LHCN-M2 (cell line): Measurements from ENCODE around the gene DUSP1. TPM values are rescaled to one million over a fixed set of nuclear protein-coding genes. Genes with fewer than 3 reads are reported as not detected.

ENCODE experiments used
- DNase-seq: peaks from one replicate; pipeline ENCODE4 v3.0.0-alpha.2; 2012; ENCODE audit warnings: low read depth
- total RNA-seq: library from RNA; depleted of rRNA; stranded (reverse); fragments of >200 nt; gene quantifications from 2 replicates; pipeline ENCODE4 v1.2.3, GENCODE V29; 2014

Gene DUSP1
- total RNA-seq, 1 experiment from 2014 or later, result 87.6 TPM

DNA sequence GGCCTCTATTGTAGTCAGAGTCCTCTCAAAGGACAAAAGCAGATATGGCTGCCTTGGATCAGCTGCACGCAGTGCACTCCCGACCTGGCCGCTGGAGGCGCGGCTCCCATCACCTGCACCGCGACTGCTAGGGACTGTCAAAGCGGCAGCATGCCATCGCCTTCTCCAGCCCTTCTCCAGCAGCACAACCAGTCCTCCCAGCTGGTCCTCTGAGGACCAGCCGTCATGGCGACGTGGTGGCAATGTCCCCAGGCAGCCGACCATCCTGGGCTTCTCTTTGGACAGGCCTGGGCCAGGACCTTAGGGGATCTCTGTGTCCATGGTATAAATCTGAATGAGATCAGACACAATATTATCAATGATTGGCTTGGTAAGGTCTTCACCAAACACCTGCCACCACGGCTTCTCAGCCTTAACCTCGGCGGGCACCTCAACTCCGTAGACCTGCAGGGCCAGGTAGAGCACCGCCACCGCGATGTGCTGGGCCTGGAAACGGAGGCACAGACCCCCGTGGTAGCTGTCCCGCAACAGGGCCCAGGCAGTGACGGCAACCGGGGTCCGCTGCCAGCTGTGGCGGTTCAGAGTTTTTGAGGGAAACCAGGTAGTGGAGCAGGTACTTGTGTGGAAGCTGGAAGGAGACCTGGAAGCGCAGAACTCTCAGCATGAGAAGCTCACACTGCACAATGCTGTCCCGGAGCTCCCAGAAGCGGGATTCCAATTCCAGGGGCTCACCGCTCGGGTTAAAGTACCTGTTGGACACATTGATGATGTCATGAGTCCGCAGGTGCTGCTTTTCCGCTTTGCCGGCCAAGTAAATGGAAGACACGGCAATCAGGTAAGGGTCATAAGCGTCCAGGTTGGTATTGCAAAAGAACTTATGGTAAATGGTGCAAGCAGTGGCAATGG lies 8.5 kb downstream of the DUSP1 start:
- no peak for DNase-seq

GRCh38 chr5:172760959-172761358 lies 10.0 kb downstream of the DUSP1 start:
- DNase-seq, result no peak

DNA sequence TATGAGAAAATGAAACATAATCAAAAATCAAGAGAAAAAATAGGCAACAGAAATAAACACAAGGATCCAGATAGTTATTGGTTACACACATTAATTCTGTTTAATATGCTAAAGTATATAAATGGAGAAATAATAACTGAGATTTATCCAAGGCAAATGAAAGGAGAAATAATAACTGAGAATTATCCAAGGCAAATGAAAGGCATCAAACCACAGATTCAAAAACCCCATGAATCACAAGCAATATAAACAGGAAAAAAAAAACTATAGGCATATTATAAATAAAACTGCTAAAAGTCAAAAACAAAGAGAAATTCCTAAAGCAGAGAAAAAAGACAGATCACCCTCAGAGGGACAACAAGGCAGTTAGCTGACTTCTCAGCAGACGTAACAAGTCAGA lies 10.9 kb downstream of the DUSP1 start:
- no peak for DNase-seq

- no peak for DNase-seq
Measured at GRCh38 chr5:172758834-172759149, 12.2 kb downstream of the DUSP1 start.

GRCh38 chr5:172758077-172758833 lies 12.7 kb downstream of the DUSP1 start:
- DNase-seq, result peak; percentile 89

GRCh38 chr5:172757394-172758010 lies 13.5 kb downstream of the DUSP1 start:
- DNase-seq, result no peak

DNA sequence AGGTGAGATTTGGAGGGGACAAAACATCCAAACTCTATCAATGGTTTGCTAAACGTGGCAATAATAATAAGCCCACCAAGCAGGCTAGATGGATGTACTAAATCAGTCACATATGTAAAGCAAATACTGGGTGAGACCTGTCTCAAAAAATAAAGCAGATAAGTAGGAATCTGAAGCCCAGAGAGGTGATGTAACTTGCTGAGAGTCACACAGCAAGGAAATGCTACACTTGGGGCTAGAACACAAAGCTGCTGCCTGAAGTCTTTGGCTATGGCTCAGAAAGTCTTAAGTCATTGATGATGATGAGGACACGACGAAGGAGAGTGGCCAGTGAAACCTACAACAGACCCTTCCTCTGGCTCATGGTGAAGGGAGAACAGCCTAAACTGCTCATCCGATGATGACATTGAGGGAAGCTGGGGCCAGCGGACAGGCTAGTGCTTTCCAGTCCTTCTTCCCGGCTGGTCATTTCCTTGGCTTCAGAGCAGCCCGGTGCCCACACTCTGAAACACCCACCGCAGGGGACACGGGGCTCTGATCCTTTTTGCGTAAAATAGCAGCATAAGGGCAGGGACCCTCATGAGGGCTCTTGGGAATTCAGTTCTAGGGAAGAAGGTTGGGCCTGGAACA lies 14.1 kb downstream of the DUSP1 start:
- DNase-seq, result no peak

GRCh38 chr5:172754596-172755356 lies 16.2 kb downstream of the DUSP1 start:
- DNase-seq, result no peak

DNA sequence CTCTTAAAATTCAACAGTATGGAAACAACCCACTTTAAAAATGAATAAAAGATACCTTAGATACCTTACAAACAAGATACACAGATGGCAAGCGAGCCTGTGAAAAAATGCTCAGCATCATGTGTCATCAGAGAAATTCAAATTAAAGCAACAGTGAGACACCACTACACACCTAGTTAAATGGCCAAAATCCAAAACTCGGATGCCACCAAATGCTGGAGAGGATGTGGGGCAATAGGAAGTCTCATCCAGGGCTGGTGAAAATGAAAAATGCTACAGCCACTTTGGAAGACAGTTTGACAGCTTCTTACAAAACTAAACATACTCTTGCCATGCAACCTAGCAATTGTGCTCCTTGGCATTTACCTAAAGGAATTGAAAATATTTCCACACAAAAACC lies 17.9 kb downstream of the DUSP1 start:
- no peak for DNase-seq

DNA sequence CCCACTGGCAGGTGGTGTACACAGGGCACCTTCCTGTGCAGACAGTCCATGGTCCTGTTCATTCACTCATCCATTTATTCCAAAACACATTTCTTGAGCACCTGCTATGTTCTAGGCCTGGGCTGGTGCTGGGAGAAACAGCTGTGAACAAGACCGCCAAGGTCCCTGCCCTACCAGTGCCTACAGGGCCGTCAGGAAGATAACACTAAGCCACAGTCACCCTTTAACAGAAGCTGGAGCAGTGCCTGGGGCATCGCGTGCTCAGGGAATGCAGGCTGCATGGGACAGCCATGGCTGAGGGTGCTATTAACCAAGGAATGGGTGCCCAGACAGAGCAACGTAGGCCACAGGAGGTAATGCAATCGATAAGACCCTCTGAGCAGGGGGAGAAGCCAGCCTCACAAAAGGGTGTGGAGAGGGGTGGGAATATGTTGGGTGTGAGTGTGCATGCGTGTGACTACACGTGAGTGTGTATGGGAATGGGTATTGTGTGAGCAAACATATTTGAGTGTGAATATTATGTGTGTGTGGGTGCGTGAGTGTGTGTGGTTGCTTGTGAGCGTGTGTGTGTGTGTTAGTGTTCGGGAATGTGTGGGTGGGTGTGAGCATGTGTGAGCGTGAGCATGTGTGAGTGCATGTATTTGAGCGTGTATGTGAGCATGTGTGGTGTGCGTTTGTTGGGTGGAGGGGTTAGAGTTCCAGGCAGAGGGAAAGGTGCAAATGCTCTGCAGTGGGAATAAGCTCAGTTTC lies 19.1 kb downstream of the DUSP1 start:
- DNase-seq, result no peak

GRCh38 chr5:172749881-172750633 lies 20.9 kb downstream of the DUSP1 start:
- DNase-seq, result no peak

- DNase-seq, result no peak
Measured at GRCh38 chr5:172749076-172749475, 21.9 kb downstream of the DUSP1 start.

- no peak for DNase-seq
Measured at GRCh38 chr5:172748341-172748843, 22.6 kb downstream of the DUSP1 start.

- DNase-seq, result no peak
Measured at GRCh38 chr5:172747471-172747870, 23.5 kb downstream of the DUSP1 start.

GRCh38 chr5:172746725-172747124 lies 24.3 kb downstream of the DUSP1 start:
- DNase-seq, result no peak

DNA sequence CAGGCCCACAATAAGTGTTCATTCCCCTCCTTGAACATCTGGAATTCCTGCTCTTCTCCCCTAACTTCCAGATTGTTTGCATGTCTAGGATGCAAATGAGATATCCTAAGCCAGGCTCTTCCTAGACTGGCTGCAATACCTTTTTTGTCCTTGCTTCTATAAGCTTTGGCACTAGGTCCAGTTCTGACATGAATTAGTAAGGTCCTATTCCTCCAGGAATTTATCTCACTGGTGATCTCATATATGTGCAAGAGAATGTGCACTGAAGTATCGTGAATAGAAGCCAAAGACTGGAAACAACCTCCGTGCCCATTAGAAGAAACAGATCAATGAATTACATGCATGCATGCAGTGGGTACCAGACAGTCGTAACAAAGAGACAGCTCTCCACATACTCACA lies 25.2 kb downstream of the DUSP1 start:
- no peak for DNase-seq

DNA sequence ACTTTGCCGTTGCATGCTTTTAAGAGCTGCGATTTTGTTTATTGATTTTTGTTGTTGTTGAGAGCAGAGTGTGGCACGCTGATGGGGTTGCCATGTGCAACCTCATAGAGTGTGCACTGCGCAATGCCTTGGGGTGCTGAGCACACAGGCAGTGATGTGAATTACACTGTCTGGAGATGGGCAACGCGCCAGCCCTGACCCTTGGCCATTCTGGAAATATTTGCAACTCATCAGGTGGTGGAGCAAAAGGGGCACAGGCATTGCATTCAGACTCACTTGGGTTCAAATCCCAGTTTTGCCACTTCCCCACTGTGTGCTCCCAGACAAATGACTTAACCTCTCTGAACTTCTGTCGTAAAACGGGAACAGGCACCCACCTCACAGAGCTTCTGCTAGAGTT lies 25.6 kb downstream of the DUSP1 start:
- no peak for DNase-seq

DNA sequence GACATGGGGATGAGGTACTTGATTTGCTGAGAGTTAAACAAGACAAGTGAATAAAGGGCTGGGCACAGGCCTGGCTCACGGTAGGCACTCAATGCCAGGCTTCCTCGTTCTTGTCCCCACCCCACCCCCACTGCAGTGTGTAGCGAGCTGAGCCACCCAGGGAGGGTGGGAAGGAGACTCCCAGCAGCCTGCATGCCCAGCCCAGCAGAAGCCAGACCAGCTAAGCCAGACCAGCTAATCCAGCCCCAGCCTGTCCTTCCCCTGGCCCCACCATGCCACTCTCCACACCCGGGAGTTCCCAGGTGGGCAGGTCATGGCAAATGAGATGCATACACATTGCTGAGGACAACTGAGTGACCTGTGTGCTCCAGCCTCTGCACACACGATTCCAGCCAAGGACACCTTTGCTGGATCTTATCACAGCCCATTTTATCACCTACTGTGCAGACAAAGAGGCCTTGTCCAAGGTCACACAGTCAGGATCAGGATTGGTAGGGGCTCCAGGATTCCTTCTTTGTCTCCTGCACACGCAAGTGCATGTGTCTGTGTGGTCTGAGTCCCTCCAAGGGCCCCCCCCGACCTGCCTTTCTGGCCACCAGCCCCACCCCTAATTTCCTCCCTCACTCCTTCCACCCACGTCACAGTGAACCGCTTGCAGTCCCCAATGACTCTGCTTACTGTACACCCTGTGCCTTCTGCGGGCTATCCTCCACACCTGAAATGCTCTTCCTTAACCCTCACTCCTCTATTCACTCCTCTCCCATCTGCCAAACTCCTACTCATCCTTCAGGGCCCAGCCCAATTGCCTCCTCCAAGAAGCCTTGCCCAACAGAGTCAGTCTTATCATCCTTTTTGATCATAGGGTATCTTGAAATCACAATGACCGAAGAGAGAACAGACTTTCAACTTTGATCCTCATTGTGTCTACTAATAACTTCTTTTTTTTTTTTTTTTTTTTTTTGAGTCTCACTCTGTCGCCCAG lies 26.6 kb downstream of the DUSP1 start:
- no peak for DNase-seq
